Measurements from ENCODE around the gene ZNF100.

GRCh38 chr19:21680026-21680425, 87.4 kb downstream of the ZNF100 start:
- TF ChIP-seq CTCF (IDR thresholded peaks at IDR 0.05) (no peak), POLR2A (IDR thresholded peaks at IDR 0.05) (no peak)
